HG03108 (cell line): ENCODE data around the gene KCTD2.
A peak's percentile ranks its signal among the peaks of the same experiment; 100 is the strongest.

Source experiments
- ATAC-seq: cut with Tn5 transposase; IDR thresholded peaks from one replicate; pipeline ENCODE4 v1.9.1; 2021; ENCODE audit warnings: moderate library complexity; ENCODE audit not compliant: unreplicated experiment

KCTD2 gene

GRCh38 chr17:75094871-75095399 is 47.9 kb downstream of the KCTD2 start:
- no peak for ATAC-seq

- ATAC-seq = no peak
Measured at GRCh38 chr17:75096082-75096625, 49.1 kb downstream of the KCTD2 start.

GRCh38 chr17:75097865-75098264 is 50.8 kb downstream of the KCTD2 start:
- no peak for ATAC-seq

GRCh38 chr17:75098861-75099260 is 51.8 kb downstream of the KCTD2 start:
- ATAC-seq = no peak

GRCh38 chr17:75099881-75100595 is 53.0 kb downstream of the KCTD2 start:
- no peak for ATAC-seq

GRCh38 chr17:75102385-75102821 is 55.4 kb downstream of the KCTD2 start:
- no peak for ATAC-seq

- no peak for ATAC-seq
Measured at GRCh38 chr17:75103601-75104554, 56.9 kb downstream of the KCTD2 start.

GRCh38 chr17:75105126-75106080 is 58.4 kb downstream of the KCTD2 start:
- no peak for ATAC-seq

- ATAC-seq = no peak
Measured at GRCh38 chr17:75108193-75108592, 61.2 kb downstream of the KCTD2 start.

- ATAC-seq = no peak
Measured at GRCh38 chr17:75109046-75109406, 62.0 kb downstream of the KCTD2 start.

GRCh38 chr17:75109407-75110233 is 62.6 kb downstream of the KCTD2 start, which contains the start of gene ARMC7:
TSS of gene ARMC7 (plus strand) at chr17:75109969. CDS start at chr17:75110289, 320 bp downstream.
- ATAC-seq = peak; percentile 66

- ATAC-seq = no peak
Measured at GRCh38 chr17:75110234-75110937, 63.4 kb downstream of the KCTD2 start.

- no peak for ATAC-seq
Measured at GRCh38 chr17:75111777-75112335, 64.8 kb downstream of the KCTD2 start.

GRCh38 chr17:75113798-75114551 is 67.0 kb downstream of the KCTD2 start:
- no peak for ATAC-seq

- ATAC-seq = no peak
Measured at GRCh38 chr17:75114552-75115314, 67.7 kb downstream of the KCTD2 start.
